GM13976 (cell line): ENCODE data around the gene RSRP1.
A peak's percentile ranks its signal among the peaks of the same experiment; 100 is the strongest.

Source experiments
- DNase-seq: peaks from one replicate; pipeline ENCODE4 v3.0.0; 2012; ENCODE audit warnings: low spot score
- CTCF ChIP-seq: IDR thresholded peaks from 2 replicates; pipeline ENCODE4 v1.5.1; 2012; ENCODE audit warnings: borderline replicate concordance, mild to moderate bottlenecking; ENCODE audit not compliant: insufficient read depth; ENCODE audit errors: extremely low read depth, missing control alignments, control extremely low read depth
- in situ Hi-C: fragments of 300-500 bp; cut with MboI; formaldehyde crosslinking; loops from one replicate; pipeline ENCODE4 v1.12.0; 2022; ENCODE audit warnings: low sequenced_read_pairs, mixed read lengths, inconsistent platforms; ENCODE audit not compliant: unreplicated experiment

Gene RSRP1

GRCh38 chr1:25247829-25248754 is 838 bp upstream of the RSRP1 start:
- in situ Hi-C loops: loop anchor here (10.0 kb wide), 1 partner anchor 97 kb away; no protein-coding TSS in a partner anchor
- DNase-seq: no peak
- peak; percentile 23 for TF ChIP-seq CTCF

GRCh38 chr1:25246600-25247023 is 642 bp downstream of the RSRP1 start:
- in situ Hi-C loops: loop anchor here (10.0 kb wide), 1 partner anchor 98 kb away; no protein-coding TSS in a partner anchor
- TF ChIP-seq CTCF: no peak
- no peak for DNase-seq

GRCh38 chr1:25245809-25246599 is 1.2 kb downstream of the RSRP1 start:
- peak; percentile 25 for DNase-seq
- in situ Hi-C loops: loop anchor here (10.0 kb wide), 1 partner anchor 99 kb away; no protein-coding TSS in a partner anchor
- no peak for TF ChIP-seq CTCF

GRCh38 chr1:25245393-25245792 is 1.9 kb downstream of the RSRP1 start:
- in situ Hi-C loops: loop anchor here (10.0 kb wide), 1 partner anchor 99 kb away; no protein-coding TSS in a partner anchor
- DNase-seq: no peak
- no peak for TF ChIP-seq CTCF

GRCh38 chr1:25243907-25244306 is 3.3 kb downstream of the RSRP1 start:
- no peak for TF ChIP-seq CTCF
- in situ Hi-C loops: loop anchor here (10.0 kb wide), 1 partner anchor 101 kb away; no protein-coding TSS in a partner anchor

More at GRCh38 chr1:25243907-25244306, 3.3 kb downstream of the RSRP1 start:
- no peak for DNase-seq
